Measurements from ENCODE around the gene RXFP1.

The RXFP1 gene

GRCh38 chr4:158673633-158674032 is 152.0 kb downstream of the RXFP1 start:
- DNase-seq (ENCODE audit: low spot score): no peak

- no peak for DNase-seq (ENCODE audit: low spot score)
These were observed 154.4 kb downstream of the RXFP1 start for GRCh38 chr4:158676076-158676475.

GRCh38 chr4:158678767-158679166 is 157.1 kb downstream of the RXFP1 start:
- DNase-seq (ENCODE audit: low spot score): no peak

- no peak for DNase-seq (ENCODE audit: low spot score)
These were observed 159.9 kb downstream of the RXFP1 start for GRCh38 chr4:158681629-158682028.

GRCh38 chr4:158682066-158682465 is 160.4 kb downstream of the RXFP1 start:
- no peak for DNase-seq (ENCODE audit: low spot score)

GRCh38 chr4:158688813-158689212 is 167.1 kb downstream of the RXFP1 start:
- no peak for DNase-seq (ENCODE audit: low spot score)

Data from hematopoietic multipotent progenitor cell treated with erythropoietin and hydrocortisone succinate and interleukin-3 and kit ligand, for 17 days (in vitro differentiated cells).